GM12878 (cell line): Measurements from ENCODE around the gene FAM186B. TPM values are rescaled to one million over a fixed set of nuclear protein-coding genes. Genes with fewer than 3 reads are reported as not detected.

ENCODE experiments used
- ATAC-seq: fragments of 200-7000 bp; cut with Tn5 transposase; 3 replicates; pipeline ENCODE4 v1.9.1; 2020; ENCODE audit warnings: mild to moderate bottlenecking, moderate library complexity
- BruUV-seq: library from RNA; stranded (reverse); fragments of 400-500 nt; replicated peaks from 2 replicates; lab custom pipeline; 2021; lab: Mats Ljungman, UMichigan
- CTCF ChIA-PET: fragments of 300-600 bp; sonication (Branson Sonifier 250); formaldehyde crosslinking; extraction: SDS; loops from one replicate; lab custom pipeline; 2021; ENCODE audit warnings: inconsistent platforms; lab: Yijun Ruan, JAX
- POLR2A ChIA-PET: fragments of 350-600 bp; formaldehyde crosslinking; extraction: SDS; loops from one replicate; lab custom pipeline; 2021; ENCODE audit warnings: inconsistent platforms; lab: Charles Lee
- RAD21 ChIA-PET: fragments of 300-600 bp; sonication (Branson Sonifier 250); formaldehyde crosslinking; loops from one replicate; lab custom pipeline; 2023; ENCODE audit warnings: antibody characterized with exemption; ENCODE audit not compliant: unreplicated experiment; lab: Charles Lee
- SMC1A ChIA-PET: fragments of 300-600 bp; sonication (Branson Sonifier 250); formaldehyde crosslinking; loops from one replicate; lab custom pipeline; 2023; ENCODE audit not compliant: unreplicated experiment, uncharacterized antibody; lab: Charles Lee
- DNase-seq: peaks from one replicate; pipeline ENCODE4 v3.0.0-alpha.2; 2011; ENCODE audit warnings: low read depth, low spot score
- FAIRE-seq: peaks from 3 replicates; lab custom pipeline; 2011; peaks lifted over from hg19 to GRCh38; lab: Jason Lieb, UNC
- H2AFZ ChIP-seq: 2 replicates; pipeline ENCODE4 v1.6.0; 2011; ENCODE audit warnings: low read depth, low read length, control low read depth; ENCODE audit not compliant: control insufficient read depth
- H3K27ac ChIP-seq: 2 replicates; pipeline ENCODE4 v1.5.1; 2011; ENCODE audit warnings: control low read depth; ENCODE audit not compliant: control insufficient read depth, insufficient read depth
- H3K27me3 ChIP-seq, 2 experiments: replicated peaks in 1 of 2; 2 replicates each; pipeline versions ENCODE4 v1.6.0 to v1.6.1; 2011; ENCODE audit warnings: low read length in 1 of 2; ENCODE audit not compliant: control insufficient read depth in 2 of 2, insufficient read depth in 2 of 2
- H3K36me3 ChIP-seq, 2 experiments: 2 replicates each; pipeline ENCODE4 v1.5.1; 2011; ENCODE audit warnings: low read length in 1 of 2; ENCODE audit not compliant: control insufficient read depth in 2 of 2, insufficient read depth in 2 of 2
- H3K4me1 ChIP-seq: 2 replicates; pipeline ENCODE4 v1.6.1; 2011; ENCODE audit warnings: mild to moderate bottlenecking, low read length, moderate library complexity, mixed read lengths; ENCODE audit not compliant: control insufficient read depth, insufficient read depth
- H3K4me2 ChIP-seq: 2 replicates; pipeline ENCODE4 v1.6.0; 2011; ENCODE audit warnings: control low read depth; ENCODE audit not compliant: control insufficient read depth, insufficient read depth
- H3K4me3 ChIP-seq: fragments of 200-600 bp; sonication (generic); 2 replicates; pipeline ENCODE4 v1.5.1; 2016
- H3K79me2 ChIP-seq: 2 replicates; pipeline ENCODE4 v1.6.0; 2011; ENCODE audit warnings: low read length; ENCODE audit not compliant: control insufficient read depth, insufficient read depth
- H3K9ac ChIP-seq: 2 replicates; pipeline ENCODE4 v1.8.0; 2011; ENCODE audit warnings: low read length, control low read depth, mixed read lengths; ENCODE audit not compliant: control insufficient read depth, insufficient read depth
- H3K9me3 ChIP-seq: replicated peaks from 3 replicates; pipeline ENCODE4 v1.5.1; 2011; ENCODE audit warnings: mild to moderate bottlenecking, low read length; ENCODE audit not compliant: control insufficient read depth, insufficient read depth
- H4K20me1 ChIP-seq: 2 replicates; pipeline ENCODE4 v1.6.0; 2011; ENCODE audit not compliant: control insufficient read depth, insufficient read depth
- BCL3 ChIP-seq: IDR thresholded peaks from 2 replicates; pipeline ENCODE4 v1.6.1; 2011; ENCODE audit warnings: borderline replicate concordance, low read depth, mild to moderate bottlenecking, moderate library complexity, low read length; ENCODE audit not compliant: insufficient read depth, poor library complexity, severe bottlenecking
- CTCF ChIP-seq, 3 experiments: IDR thresholded peaks in 2 of 3; conservative IDR thresholded peaks in 1 of 3; 2 replicates each; pipeline ENCODE4 v1.5.1; 2011; ENCODE audit warnings: low read depth in 3 of 3, low read length in 3 of 3, mild to moderate bottlenecking in 3 of 3, control low read depth in 2 of 3, moderate library complexity in 2 of 3, inconsistent platforms in 1 of 3, mixed read lengths in 1 of 3; ENCODE audit not compliant: control insufficient read depth in 2 of 3, insufficient read depth in 1 of 3; ENCODE audit errors: extremely low read depth in 1 of 3
- POLR2A ChIP-seq: IDR thresholded peaks from 2 replicates; pipeline ENCODE4 v1.6.1; 2011; ENCODE audit warnings: low read depth, mild to moderate bottlenecking, low read length
- ZNF217 ChIP-seq: fragments of 450-650 bp; IDR thresholded peaks from 2 replicates; pipeline ENCODE4 v1.6.1; 2017; ENCODE audit warnings: antibody characterized with exemption, mild to moderate bottlenecking
- WGBS: methylation state at CpG from one replicate; pipeline ENCODE4 v1.1.6; 2016; ENCODE audit warnings: low lambda C conversion rate; ENCODE audit not compliant: insufficient replicate concordance, insufficient coverage; ENCODE audit errors: missing lambda C conversion rate; 5-methylcytosine and 5-hydroxymethylcytosine counted together
- in situ Hi-C: fragments of 300-500 bp; cut with MboI; formaldehyde crosslinking; loops from 9 replicates; pipeline ENCODE4 v1.14.3; 2018; ENCODE audit warnings: mixed read lengths
- intact Hi-C: fragments of 100-400 bp; cut with micrococcal nuclease; formaldehyde crosslinking; loops from one replicate; pipeline ENCODE4 v1.14.2; 2022; ENCODE audit not compliant: unreplicated experiment
- polyA plus RNA-seq, 11 experiments: library from polyadenylated mRNA; depleted of rRNA in 4 of 11; unstranded in 6 of 11; stranded (reverse) in 5 of 11; fragments of >200 nt; fragmentation: Nextera tagmentation in 4 of 11; fragmentation: Illumina TruSeq in 1 of 11; extraction: Ambion mirVana in 4 of 11; extraction: Trizol in 1 of 11; gene quantifications; 1 replicate in 1 of 11; 2 replicates in 10 of 11; pipeline versions ENCODE4 v1.2.1 to v1.2.3, GENCODE V29; 2011 to 2016; ENCODE audit warnings: inconsistent platforms in 2 of 11, missing spikeins in 2 of 11, low read depth in 1 of 11
- total RNA-seq, 4 experiments: library from RNA; depleted of rRNA in 3 of 4; stranded (reverse); fragments of >200 nt in 3 of 4; fragmentation: Illumina TruSeq in 1 of 4; extraction: Trizol in 1 of 4; gene quantifications; 2 replicates each; pipeline versions ENCODE4 v1.2.1 to v1.2.3, GENCODE V29; 2013 to 2021

FAM186B gene
- total and polyA plus RNA-seq, 10 of the 15 experiments (the other 5 are each of a cell fraction or from before 2014, with no cell fraction given) = 0.13 to 0.79 (median 0.51) TPM

- no peak overlapping the region for H3K4me3 ChIP-seq
- ATAC-seq (no peak), FAIRE-seq (no peak), DNase-seq (no peak)
- in situ Hi-C loops = no loop called here
- H3K9ac ChIP-seq = no peak overlapping the region
- H3K4me1 ChIP-seq = no peaks in the 10 kb centered on the region
- H3K4me2 ChIP-seq = no peak overlapping the region
- H3K27ac ChIP-seq = no peak overlapping the region
- SMC1A ChIA-PET = no interaction called here
- H4K20me1 ChIP-seq = no peaks in the 10 kb centered on the region
- CTCF ChIA-PET = interaction anchor here (1.1 kb wide), 1 partner anchor 200 kb away, joined by 7 read pairs; no protein-coding TSS in a partner anchor
- H3K27me3 ChIP-seq = no peaks in the 10 kb centered on the region
- no peak for TF ChIP-seq BCL3
- peak; percentile 23; the same call in 1 of the 2 replicates for TF ChIP-seq POLR2A
- POLR2A ChIA-PET = no interaction called here
- intact Hi-C loops = no loop called here
- H3K9me3 ChIP-seq = no peaks in the 10 kb centered on the region
- H3K36me3 ChIP-seq = peaks cover 23 to 27% of the 10 kb centered on the region in 2 experiments
- H3K79me2 ChIP-seq = no peaks in the 10 kb centered on the region
- no peak overlapping the region for H2AFZ ChIP-seq
- 90% methylated on average over 13 of the region's 13 CpGs for WGBS
- no TSS peak for BruUV-seq
- RAD21 ChIA-PET = no interaction called here
Observed at GRCh38 chr12:49558526-49558925, 46.9 kb downstream of the FAM186B start.

GRCh38 chr12:49557917-49558215, 47.6 kb downstream of the FAM186B start:
- in situ Hi-C loops = no loop called here
- peaks cover 16 to 23% of the 10 kb centered on the region in 2 experiments for H3K36me3 ChIP-seq

More at GRCh38 chr12:49557917-49558215, 47.6 kb downstream of the FAM186B start:
- intact Hi-C loops = no loop called here
- Histone ChIP-seq H2AFZ (no peak overlapping the region), H3K4me3 (no peak overlapping the region), H4K20me1 (no peaks in the 10 kb centered on the region), H3K79me2 (no peaks in the 10 kb centered on the region), H3K27me3 (no peaks in the 10 kb centered on the region), H3K9ac (no peak overlapping the region), H3K4me1 (no peaks in the 10 kb centered on the region), H3K9me3 (no peaks in the 10 kb centered on the region), H3K4me2 (no peak overlapping the region), H3K27ac (no peak overlapping the region)
- RAD21 ChIA-PET = no interaction called here
- BruUV-seq = no TSS peak
- DNase-seq (no peak), ATAC-seq (no peak), FAIRE-seq (no peak)
- CTCF ChIA-PET = interaction anchor here (1.1 kb wide), 1 partner anchor 199 kb away, joined by 7 read pairs; no protein-coding TSS in a partner anchor
- POLR2A ChIA-PET = no interaction called here
- TF ChIP-seq ZNF217 = no peak
- peak in 2 of 3 experiments; percentile 11 to 17; a peak in 1 of 6 replicates for TF ChIP-seq CTCF (IDR thresholded peaks at IDR 0.05 in 2 of 3, conservative IDR thresholded peaks at IDR 0.05 in 1 of 3; ENCODE audit: control insufficient read depth in 2 of 3, extremely low read depth in 1 of 3, insufficient read depth in 1 of 3, low read depth in 3 of 3, low read length in 3 of 3)
- SMC1A ChIA-PET = no interaction called here
- WGBS = 86% methylated on average over 7 of the region's 7 CpGs
